ENCODE measurements around the gene SH3RF3. TPM values are rescaled to one million over a fixed set of nuclear protein-coding genes. Genes with fewer than 3 reads are reported as not detected.

SH3RF3 gene
- total RNA-seq, 3 donors from 2014 or later (not counting 1 experiment from before 2014, with no cell fraction given) = 0.23 to 0.61 (median 0.34) TPM

DNA sequence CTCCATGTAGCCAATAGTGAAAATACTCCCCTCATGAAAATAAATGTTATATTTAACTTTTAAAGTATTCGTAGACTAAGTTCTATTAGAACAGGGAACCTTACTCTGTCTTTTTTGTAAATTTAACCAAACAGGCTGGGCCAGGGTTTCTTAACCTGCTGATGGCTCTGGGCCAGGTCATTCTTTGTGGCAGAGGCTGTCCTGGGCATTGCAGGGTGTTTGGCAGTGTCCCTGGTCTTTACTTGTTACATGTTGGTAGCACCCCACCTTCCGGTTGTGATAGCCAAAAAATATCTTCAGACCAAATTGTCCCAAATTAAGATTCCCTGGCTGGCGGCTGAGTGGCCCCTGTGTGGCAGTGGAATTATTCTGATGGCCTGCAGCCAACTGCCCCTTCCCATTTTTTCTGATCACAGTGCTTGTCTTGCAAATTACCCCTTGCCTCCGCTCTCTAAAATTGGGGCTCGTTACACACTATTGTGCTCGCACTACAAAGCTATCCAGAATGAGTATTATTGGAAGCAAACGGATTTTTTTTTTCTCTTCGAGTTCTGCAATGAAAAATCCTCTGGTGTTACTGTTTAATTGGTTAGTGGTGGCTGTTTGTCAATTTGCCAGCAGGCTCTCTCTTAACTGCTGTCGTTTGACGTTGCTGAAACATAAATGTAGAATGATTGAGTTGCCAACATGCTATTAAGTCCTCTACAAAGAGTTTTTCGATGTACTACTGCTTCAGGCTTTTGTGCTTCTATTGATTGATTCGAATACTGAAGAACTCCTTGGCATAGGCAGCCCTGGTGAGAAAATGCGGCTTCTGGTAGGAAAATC, 216.9 kb downstream of the SH3RF3 start:
- Mint-ChIP-seq H3K27ac (no peak overlapping the region), H3K27me3 (ENCODE audit: low read depth in 2 of 2) (no peaks in the 10 kb centered on the region), H3K36me3 (no peaks in the 10 kb centered on the region), H3K4me3 (no peak overlapping the region), H3K9me3 (no peaks in the 10 kb centered on the region), H3K4me1 (peaks cover 29 to 32% of the 10 kb centered on the region in 2 donors)
- H3K4me3 ChIP-seq (ENCODE audit: low read length) = no peak overlapping the region
- peaks cover 33% of the 10 kb centered on the region for H3K4me1 ChIP-seq (ENCODE audit: control insufficient read depth, insufficient read depth, low read length)
- H3K27ac ChIP-seq (ENCODE audit: low read length) = no peak overlapping the region
- H3K27me3 ChIP-seq (ENCODE audit: control insufficient read depth, insufficient read depth, low read length) = no peaks in the 10 kb centered on the region
- H3K9me3 ChIP-seq (ENCODE audit: control insufficient read depth, insufficient read depth, low read length) = no peaks in the 10 kb centered on the region
- ATAC-seq = no peak
- DNase-seq = no peak
- TF ChIP-seq, protein P1, sequence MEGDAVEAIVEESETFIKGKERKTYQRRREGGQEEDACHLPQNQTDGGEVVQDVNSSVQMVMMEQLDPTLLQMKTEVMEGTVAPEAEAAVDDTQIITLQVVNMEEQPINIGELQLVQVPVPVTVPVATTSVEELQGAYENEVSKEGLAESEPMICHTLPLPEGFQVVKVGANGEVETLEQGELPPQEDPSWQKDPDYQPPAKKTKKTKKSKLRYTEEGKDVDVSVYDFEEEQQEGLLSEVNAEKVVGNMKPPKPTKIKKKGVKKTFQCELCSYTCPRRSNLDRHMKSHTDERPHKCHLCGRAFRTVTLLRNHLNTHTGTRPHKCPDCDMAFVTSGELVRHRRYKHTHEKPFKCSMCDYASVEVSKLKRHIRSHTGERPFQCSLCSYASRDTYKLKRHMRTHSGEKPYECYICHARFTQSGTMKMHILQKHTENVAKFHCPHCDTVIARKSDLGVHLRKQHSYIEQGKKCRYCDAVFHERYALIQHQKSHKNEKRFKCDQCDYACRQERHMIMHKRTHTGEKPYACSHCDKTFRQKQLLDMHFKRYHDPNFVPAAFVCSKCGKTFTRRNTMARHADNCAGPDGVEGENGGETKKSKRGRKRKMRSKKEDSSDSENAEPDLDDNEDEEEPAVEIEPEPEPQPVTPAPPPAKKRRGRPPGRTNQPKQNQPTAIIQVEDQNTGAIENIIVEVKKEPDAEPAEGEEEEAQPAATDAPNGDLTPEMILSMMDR (IDR thresholded peaks at IDR 0.05) = no peak
- intact Hi-C loops (cut with micrococcal nuclease) = loop anchor here (5.0 kb wide), 2 partner anchors 219 to 419 kb away; partner anchors contain the start of gene SH3RF3
- WGBS (ENCODE audit: insufficient coverage) = 87% methylated on average over 13 of the region's 13 CpGs
- H3K36me3 ChIP-seq (ENCODE audit: control insufficient read depth, insufficient read depth, low read length) = no peaks in the 10 kb centered on the region

DNA sequence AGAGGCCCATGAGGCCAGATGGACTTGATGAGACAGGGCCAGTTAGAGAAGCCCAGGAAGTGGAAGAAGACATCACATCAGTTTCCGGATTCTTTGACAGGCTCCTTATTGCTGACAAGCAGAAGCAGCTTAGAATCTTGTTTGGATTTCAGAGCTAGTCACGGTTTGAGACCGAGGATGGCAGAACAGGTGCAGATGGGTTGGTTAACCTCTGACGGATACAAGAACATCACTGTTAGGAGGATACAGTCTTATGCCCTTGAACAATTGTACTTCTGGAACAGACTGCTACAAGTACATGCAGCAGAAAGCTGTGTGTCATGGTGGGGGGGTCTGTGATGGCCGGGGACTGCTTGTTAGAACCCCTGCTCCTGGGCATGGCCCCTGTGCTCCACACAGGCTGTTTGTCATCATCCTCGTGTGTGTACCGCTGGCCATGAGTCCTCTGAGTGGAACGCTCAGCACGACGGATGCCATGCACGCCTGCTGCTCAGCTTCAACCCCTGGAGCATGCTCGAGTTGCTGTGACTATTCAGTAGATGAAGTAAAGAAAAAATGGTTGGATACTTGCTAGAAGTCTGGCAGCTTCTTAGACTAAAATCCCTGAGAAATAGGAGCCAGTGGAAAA, 217.7 kb downstream of the SH3RF3 start:
- no peaks in the 10 kb centered on the region for H3K36me3 ChIP-seq (ENCODE audit: control insufficient read depth, insufficient read depth, low read length)
- H3K4me3 ChIP-seq (ENCODE audit: low read length) = no peak overlapping the region
- no peak for DNase-seq
- no peaks in the 10 kb centered on the region for H3K27me3 Mint-ChIP-seq (ENCODE audit: low read depth in 2 of 2)
- intact Hi-C loops (cut with micrococcal nuclease) = loop anchor here (5.0 kb wide), 2 partner anchors 219 to 419 kb away; partner anchors contain the start of gene SH3RF3
- no peaks in the 10 kb centered on the region for H3K9me3 ChIP-seq (ENCODE audit: control insufficient read depth, insufficient read depth, low read length)
- no peak for ATAC-seq
- no peak overlapping the region for H3K27ac ChIP-seq (ENCODE audit: low read length)
- H3K36me3 Mint-ChIP-seq = no peaks in the 10 kb centered on the region
- peaks cover 29 to 32% of the 10 kb centered on the region in 2 donors for H3K4me1 Mint-ChIP-seq
- no peaks in the 10 kb centered on the region for H3K27me3 ChIP-seq (ENCODE audit: control insufficient read depth, insufficient read depth, low read length)
- no peak overlapping the region for H3K27ac Mint-ChIP-seq
- no peaks in the 10 kb centered on the region for H3K9me3 Mint-ChIP-seq
- no peak overlapping the region for H3K4me3 Mint-ChIP-seq
- TF ChIP-seq, protein P1 (IDR thresholded peaks at IDR 0.05) = no peak
- H3K4me1 ChIP-seq (ENCODE audit: control insufficient read depth, insufficient read depth, low read length) = peaks cover 40% of the 10 kb centered on the region
- 92% methylated on average over 12 of the region's 12 CpGs for WGBS (ENCODE audit: insufficient coverage)

DNA sequence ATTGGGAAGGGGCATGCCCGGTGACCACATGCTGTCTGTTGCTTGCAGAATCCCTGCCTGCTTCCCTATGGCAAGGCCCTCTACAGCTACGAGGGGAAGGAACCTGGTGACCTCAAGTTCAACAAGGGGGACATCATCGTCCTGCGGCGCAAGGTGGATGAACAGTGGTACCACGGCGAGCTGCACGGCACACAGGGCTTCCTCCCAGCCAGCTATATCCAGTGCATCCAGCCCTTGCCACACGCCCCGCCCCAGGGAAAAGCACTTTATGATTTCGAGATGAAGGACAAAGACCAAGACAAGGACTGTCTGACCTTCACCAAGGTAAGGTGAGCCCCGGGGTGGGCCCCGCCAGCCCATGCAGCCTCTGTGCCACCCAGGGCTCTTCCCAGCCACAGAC, 218.6 kb downstream of the SH3RF3 start:
- intact Hi-C loops (cut with micrococcal nuclease) = loop anchor here (5.0 kb wide), 2 partner anchors 220 to 420 kb away; partner anchors contain the start of gene SH3RF3
- no peak overlapping the region for H3K4me3 ChIP-seq (ENCODE audit: low read length)
- no peaks in the 10 kb centered on the region for H3K36me3 ChIP-seq (ENCODE audit: control insufficient read depth, insufficient read depth, low read length)
- peaks cover 40% of the 10 kb centered on the region for H3K4me1 ChIP-seq (ENCODE audit: control insufficient read depth, insufficient read depth, low read length)
- peak overlapping the region in 1 of 2 donors; percentile 84 for H3K27ac Mint-ChIP-seq
- no peaks in the 10 kb centered on the region for H3K9me3 ChIP-seq (ENCODE audit: control insufficient read depth, insufficient read depth, low read length)
- DNase-seq = no peak
- H3K4me1 Mint-ChIP-seq = peaks cover 29 to 32% of the 10 kb centered on the region in 2 donors
- TF ChIP-seq, protein P1 (IDR thresholded peaks at IDR 0.05) = no peak
- no peak overlapping the region for H3K27ac ChIP-seq (ENCODE audit: low read length)
- H3K9me3 Mint-ChIP-seq = no peaks in the 10 kb centered on the region
- no peak for ATAC-seq
- H3K36me3 Mint-ChIP-seq = no peaks in the 10 kb centered on the region
- H3K4me3 Mint-ChIP-seq = no peak overlapping the region
- no peaks in the 10 kb centered on the region for H3K27me3 Mint-ChIP-seq (ENCODE audit: low read depth in 2 of 2)
- H3K27me3 ChIP-seq (ENCODE audit: control insufficient read depth, insufficient read depth, low read length) = no peaks in the 10 kb centered on the region
- 93% methylated on average over 13 of the region's 13 CpGs for WGBS (ENCODE audit: insufficient coverage)
